Fibroblast of upper back skin (primary cell): Measurements from ENCODE around the gene SPIRE1.
A peak's percentile ranks its signal among the peaks of the same experiment; 100 is the strongest.
"Not testable (repeated sequence)": the region's sequence is repeated elsewhere in the genome, so short reads cannot be mapped to it uniquely, and the experiment has no call there.

Experiments
- DNase-seq: peaks from one replicate; pipeline ENCODE4 v3.0.0-alpha.2; 2013

The SPIRE1 gene

DNA sequence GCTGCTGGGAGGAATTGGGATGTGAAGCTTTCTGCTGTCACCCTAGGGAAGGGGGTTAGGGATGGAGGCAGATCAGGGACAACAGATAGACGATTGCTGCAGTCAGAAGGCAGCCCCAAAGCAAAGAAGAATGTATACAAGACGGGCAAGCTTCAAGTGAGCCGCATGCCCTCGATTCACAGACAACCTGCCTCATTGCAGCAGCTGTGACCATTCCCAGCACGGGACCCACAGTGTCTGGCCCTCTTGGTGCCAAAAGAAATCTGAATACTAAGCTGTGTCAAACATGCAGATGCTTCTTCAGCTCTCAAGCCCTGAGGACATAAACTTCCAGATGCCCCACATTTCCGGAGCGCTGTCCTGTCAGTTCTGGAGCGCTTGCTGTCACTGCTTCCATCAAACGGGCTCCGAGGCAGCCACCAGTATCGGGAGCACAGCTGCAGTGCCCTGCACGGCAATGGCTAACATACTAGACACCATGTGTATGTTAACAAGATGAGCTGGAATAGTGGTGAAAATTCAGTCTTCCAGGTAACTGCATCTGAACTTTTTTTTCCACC lies 216.4 kb downstream of the SPIRE1 start:
- no peak for DNase-seq

DNA sequence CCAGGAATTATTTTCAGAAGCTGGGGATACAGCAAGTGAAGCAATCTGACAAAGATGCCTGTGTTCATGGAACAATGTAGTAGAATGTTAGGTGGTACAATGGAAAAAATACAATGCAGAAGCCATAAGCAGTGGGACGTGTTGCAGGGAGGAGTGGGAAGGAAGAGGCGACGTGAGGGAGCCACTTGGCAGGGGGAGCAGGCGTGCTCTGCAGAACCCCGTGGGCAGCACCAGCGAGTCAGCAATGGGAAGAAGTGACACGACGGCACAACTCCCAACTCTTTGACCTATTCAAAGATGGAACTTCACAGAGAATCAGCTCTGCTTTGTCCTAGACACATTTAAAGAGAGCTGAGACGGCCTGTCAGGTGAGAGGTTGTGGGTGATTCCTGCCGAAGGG lies 219.7 kb downstream of the SPIRE1 start:
- DNase-seq: no peak

DNA sequence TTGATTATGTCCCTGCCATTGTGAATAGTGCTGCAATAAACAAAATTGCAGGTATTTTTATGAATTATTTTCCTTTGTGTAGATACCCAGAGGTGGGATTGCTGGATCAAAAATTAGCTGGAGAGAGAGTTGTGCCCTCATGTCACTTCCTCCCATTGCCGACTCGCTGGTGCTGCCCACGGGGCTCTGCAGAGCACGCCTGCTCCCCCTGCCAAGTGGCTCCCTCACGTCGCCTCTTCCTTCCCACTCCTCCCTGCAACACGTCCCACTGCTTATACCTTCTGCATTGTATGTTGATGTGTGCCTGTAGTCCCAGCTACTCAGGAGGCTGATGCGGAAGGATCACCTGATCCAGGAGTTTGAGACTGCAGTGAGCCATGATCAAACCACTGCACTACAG lies 222.0 kb downstream of the SPIRE1 start:
- no peak for DNase-seq

DNA sequence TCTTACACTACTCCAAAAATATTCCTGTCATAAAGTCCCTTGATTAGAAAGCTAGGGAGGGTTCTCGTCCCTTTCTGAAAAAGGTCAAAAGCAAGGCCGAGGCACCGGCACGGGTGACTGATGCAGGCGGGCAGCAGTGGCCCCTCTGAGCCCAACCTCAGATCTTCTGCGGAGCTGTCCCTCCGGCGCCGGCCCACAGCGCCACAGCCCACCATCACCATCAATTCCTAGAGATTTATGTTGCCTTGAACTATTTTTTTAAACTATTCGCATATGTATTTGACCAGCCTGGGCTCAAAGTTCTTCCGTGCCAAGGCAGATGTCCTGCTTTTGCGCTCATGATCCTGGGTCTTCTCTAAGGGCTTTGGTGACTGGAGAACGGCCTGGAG lies 223.4 kb downstream of the SPIRE1 start:
- no peak for DNase-seq

DNA sequence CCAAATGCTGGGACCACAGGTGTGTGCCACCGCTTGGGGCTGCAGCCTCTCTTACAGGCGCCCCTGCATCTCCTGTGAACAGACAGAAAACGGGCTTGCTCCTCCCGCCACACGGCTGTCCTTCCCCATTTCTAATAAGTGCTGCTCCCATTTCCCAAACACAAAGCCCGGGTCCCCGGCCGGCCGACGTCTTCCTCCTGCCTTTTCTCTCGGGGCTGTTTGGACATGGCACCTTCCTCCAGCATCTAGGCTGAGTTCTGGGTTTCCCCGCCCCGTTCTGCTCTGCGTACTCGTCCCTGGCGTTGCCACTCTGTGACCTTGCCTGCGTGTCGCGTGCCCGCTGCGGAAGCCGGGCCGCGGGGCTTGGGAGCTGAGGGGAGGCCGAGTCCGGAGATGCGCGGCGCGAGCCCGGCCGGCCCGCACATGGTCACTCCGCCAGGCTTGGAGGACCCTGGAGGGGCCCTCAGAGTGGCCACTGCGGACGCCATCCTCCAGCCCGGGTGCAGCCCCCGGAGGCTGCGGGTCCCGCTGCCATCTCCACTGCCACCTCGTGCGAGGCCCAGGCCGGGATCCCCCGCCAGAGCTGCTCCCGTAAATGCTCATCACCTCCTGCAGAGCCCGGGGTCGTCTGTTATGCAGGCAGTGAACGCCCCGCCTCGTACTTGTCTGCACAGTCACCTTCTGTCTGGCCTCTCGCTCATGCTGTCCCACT lies 223.9 kb downstream of the SPIRE1 start:
- DNase-seq: no peak

DNA sequence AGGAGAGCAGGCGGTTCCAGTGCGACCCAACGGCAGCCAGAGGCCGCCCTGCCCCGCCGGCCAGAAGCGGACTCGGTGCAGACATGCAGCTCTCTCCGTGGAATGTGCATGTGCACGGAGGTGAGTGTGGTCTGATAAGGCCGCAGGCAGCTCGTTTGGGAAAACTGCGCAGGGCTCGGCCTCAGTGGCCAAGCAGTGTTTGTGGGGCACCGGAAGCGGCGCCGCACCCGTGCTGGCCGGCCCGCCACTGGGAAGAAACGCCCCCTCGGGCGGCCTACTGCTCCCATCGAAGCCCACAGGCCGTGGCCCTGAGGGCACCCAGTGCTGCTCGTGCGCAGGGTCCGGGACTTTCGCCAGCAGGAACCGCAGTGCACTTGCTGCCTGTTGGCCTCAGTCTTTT lies 225.0 kb downstream of the SPIRE1 start:
- DNase-seq: no peak

DNA sequence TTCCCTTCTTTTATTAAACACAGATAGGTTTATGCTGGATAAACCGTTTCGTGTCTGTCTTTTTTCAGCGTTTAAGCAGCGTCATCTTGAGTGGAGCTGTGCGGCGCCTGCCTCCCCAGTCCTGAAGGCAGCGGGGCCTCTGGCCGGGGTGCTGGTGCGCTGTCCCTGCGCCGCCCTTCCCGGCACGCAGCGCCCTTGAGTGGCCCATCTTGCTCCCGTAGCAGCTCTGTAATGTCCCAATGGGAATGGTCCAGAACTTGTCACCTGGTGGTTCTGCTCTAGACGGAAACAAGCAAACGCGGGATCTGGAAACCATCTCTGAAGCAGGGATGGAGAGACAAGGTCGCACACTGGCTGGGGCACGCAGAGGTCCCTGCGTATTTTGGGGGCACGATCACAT lies 225.7 kb downstream of the SPIRE1 start:
- no peak for DNase-seq

DNA sequence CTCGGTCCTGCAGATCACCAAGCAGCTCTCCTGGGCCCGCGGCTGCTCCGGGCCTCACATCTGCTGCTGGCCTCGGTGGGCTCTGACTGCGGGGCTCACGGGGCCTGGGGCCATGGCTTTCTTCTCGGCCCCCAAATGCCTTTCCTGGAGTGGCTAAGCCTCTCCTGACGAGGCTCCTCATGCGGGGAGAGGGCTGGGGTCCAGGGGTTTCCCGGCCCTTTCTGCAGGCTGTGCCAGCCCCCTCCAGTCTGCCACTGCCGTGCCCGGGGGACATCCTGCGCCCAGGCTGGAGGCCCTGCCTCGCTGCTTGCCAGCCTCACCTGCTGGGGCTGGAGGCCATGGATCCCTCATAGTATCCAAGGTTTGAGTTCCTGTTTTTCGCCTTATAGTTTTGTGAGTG lies 226.3 kb downstream of the SPIRE1 start:
- no peak for DNase-seq

DNA sequence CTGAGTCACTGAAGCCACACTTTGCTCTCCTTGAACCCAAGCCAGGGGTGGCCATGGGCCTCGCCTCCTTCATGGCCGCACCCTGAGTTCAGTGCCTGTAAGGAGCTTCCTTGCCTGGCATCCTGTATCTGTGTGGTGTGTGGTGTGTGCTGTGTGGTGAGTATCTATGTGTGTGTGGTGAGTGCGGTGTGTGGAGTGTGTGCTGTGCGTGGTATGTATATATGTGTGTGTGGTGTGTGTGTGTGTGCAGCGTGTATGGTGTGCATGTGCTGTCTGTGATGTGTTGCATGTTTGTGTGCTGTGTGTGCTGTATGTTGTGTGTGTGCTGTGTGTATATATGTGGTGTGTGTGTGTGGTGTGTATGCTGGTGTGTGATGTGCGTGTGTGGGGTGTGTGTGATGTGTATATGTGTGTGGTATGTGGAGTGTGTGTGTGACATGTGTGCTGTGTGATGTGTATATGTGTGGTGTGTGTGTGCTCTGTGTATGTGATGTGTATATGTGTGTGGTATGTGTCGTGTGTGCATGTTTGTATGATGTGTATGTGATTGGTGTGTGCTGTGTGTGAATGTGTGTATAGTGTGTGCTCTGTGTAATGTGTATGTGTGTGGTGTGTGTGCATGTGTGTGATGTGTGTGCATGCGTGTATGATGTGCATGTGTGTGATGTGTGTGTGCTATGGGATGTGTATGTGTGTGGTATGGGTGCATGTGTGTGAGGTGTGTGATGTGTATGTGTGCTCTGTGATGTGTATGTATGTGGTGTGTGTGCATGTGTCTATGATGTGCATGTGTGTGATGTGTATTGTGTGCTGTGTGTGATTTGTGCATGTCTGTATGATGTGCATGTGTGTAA lies 227.5 kb downstream of the SPIRE1 start:
- DNase-seq: no peak

DNA sequence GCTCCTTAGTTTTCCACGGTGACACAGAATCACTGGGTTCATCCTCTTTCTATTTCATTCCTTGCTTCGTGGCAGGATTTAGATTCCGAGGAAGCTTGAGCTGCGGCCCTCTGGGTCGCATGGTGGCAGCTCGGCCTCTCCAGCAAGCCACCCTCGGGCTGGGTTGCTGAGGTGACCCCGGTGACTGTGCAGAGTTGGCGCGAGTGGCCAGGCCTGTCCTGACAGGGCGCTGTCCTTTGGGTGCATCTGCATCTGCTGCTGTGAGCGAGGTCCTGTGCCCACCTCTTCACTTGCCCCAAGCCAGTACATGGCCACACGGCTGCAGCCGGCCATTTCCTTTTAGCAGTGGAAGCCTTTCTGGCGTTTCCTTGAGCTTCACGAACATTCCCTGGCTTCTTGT lies 228.4 kb downstream of the SPIRE1 start:
- DNase-seq: no peak

DNA sequence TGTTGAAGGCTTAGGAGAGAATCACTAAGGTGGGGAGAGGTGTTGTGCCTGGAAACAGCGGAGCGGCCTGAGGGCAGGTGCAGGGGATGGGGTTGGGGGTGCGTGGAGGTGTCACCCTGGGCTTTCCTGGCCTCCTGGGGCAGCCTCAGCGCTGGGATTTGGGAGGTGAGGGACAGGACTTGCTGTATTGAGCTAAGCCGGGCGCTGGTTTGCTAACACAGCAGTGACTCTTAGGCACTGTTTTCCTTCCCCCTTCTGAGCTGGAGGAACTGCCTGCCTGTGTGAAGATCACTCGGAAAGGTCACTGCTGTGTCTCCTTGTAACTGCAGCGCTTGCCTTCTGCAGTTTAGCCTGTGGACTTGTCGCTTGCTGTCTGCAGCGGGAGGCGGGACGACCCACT lies 229.0 kb downstream of the SPIRE1 start:
- DNase-seq: no peak

DNA sequence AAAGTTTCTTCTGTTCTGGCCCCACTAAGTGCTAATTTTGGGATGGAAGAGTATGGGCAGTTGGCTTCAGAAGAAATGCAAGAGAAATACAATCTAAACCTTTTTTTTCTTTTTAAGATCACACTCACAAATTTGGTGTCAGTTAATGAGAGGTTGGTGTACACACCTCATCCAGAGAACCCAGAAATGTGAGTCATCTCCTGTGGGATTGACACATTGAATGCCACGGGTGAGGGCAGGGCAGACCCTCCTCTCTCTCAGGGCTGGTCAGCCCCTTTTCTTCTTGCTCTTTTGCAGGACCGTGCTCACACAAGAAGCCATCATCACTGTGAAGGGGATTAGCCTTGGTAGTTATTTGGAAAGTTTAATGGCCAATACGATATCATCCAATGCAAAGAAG lies 231.0 kb downstream of the SPIRE1 start:
- no peak for DNase-seq

DNA sequence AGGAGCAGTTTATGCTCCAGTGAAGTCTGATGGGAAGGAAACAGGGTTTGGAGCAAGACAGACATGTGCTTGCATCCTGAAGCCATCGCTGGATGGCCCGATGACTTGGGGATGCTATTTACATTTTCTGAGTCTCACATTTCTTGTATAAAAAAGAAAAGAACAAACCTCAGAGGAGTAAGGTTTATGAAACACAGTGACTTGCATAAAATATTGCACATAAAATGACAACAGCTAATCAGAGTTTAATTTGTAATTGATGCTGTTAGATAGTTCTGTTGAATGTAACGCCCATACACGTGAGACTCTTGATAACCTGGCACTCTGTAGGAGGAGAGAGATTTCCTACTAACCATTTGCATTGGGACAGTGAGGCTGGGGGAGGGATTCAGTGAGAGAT lies 233.7 kb downstream of the SPIRE1 start:
- DNase-seq: no peak

DNA sequence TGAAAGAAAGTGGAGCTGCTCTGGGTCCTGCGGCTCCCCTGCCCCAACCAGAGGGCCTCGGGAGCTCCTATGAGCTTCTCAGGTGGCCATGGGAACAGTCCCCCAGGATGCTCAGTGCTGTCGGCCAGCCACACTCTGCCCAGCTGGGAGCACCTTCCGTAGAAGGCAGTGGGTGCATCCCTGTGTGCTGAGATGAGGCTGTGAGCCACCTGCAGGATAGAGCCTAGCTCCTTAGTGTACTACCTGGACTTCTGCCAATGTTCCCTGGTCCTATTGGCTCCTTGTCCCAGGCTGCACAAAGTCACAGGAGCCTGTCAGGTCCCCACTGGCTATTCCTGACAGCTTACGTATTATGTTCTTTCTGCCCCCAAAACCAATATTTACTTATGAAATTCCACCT lies 234.1 kb downstream of the SPIRE1 start:
- DNase-seq: no peak

DNA sequence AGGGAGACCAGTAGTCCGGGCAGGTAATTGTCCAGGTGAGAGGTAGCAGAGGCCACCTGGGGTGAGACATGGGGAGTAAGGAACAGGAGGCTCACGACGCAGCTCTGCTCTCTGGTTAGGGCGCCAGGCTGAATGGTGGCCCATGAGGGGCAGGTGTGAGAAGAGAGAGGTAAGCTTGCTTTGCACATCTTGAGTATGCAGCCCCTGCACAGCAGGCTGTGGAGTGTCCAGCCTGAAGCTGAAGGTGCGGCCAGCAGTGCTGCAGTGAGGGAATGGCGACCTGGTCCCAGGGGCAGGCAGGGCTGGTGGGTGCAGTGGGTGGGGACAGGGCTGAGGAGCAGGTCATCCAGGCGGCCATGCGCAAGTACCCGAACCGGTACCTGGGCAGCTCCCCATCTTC lies 234.5 kb downstream of the SPIRE1 start:
- DNase-seq: no peak

DNA sequence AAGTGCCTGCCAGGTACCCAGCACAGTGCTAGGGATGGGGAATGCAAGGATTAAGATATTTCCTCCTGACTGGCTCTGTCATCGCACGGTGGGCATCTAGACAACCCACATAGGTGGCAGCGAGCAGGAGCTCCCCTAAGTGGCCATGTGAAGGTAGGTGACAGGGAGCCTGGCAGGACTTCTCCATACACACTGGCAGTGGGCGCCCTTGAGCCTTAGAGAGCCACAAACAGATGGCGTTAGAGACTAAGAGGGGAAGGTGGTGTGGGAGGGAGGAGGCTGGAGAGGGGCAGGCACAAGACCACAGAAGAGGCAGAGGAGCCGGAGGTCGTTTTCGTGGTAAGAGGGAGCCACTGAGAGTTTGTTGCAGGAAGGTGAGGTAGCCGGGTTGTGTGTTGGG lies 235.0 kb downstream of the SPIRE1 start:
- no peak for DNase-seq

DNA sequence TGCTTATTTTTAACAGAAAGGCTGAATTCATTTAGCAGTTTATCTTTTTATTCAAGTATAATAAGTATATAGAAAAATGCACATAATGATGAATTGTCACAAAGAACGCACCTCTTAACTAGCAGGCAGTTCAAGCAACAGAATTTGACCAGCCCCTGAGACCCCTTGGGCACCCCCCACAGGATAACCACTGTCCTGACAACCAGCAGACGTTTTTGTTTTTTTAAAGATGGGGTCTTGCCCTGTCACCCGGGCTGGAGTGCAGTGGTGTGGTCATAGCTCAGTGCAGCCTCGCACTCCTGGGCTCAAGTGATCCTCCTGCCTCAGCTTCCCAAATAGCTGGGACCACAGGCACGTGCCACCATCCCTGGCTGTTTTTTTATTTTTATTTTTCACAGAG lies 236.2 kb downstream of the SPIRE1 start:
- DNase-seq: no peak

DNA sequence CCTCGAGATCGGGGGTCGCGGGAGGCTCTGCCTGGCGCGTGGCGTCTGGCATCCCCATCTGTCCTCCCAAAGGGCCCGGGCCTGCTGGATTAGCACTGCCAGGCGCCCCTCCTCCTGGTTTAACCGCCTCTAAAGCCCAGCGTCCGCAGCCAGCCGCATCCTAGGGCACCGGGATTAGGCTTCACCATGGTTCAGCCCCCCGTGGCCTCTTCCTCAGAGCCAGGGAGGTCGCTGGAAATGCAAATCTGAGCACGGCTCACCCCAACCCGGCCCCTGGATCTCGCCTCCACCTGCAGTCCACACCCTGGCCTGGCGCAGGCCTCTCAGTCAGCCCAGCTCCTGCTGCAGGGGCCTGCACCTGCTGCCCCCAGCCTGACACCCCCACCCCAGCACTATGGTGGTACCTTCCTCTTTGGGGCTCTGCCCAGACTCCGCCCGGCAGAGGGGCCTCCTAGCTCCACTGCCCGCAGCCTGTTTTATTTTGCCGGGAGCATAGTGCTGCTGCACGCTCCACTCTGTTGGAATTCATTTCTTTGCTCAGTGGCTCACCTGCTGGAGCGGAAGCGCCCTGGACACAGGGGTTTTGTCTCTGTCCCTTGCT lies 237.0 kb downstream of the SPIRE1 start:
- DNase-seq: no peak

DNA sequence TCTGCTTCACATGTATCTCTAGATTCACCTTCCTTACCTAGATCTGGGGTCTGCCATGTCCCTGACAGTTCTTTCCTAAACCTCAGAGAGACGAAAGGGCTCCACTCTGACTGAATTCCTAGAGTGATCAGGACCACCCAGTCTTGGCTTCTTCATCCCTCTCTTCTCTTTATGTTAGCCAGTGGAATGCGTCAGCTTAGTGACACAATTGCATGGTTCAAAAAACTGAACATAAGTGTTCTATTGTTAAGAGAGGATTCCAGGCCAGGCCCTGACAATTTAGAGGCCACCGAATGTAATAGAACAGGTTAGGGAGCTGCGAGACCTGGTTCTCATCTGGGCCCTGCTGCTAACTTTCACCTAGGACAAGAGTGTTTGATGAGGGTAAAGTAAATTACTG lies 240.2 kb downstream of the SPIRE1 start:
- no peak for DNase-seq

DNA sequence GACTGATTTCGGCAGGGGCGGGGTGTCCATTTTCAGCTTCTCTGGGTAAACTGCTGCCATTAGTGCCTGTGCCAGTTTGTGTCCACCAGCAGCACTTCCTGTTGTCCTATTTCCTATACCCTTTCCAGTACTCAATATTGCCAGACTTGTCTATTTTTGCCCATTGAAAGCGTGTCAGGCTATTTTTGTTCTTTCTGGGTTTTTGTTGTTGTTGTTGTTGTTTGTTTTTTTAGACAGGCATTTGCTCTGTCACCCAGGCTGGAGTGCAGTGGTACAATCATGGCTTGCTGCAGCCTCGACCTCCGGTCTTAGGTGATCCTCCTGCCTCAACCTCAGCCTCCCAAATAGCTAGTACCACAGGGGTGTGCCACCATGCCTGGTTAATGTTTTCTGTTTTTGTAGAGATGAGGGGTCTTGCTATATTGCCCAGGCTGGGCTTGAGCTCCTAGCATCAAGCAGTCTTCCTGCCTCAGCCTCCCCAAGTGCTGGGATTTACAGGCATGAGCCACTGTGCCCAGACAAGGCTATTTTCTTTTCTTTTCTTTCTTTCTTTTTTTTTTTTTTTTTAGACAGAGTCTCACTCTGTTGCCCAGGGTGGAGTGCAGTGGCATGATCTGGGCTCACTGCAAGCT lies 241.7 kb downstream of the SPIRE1 start:
- no peak for DNase-seq

DNA sequence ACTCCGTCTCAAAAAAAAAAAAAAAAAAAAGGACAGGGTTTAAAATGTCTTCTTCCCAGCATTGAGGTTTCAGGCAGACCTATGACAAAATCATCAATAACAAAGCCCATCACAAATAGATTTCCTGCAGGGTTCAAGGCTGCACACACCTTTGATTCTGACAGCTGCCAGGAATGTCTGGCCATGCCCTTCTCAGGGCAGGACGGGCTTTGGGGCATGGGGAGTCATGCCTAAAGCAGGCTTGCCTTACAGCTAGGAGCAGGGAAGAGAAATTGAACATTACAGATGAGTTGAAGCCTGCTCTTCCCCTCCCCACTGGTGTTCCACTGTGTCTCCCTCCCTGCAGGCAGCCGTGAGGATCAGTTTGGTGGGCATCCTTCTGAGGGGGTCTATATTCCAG lies 246.5 kb downstream of the SPIRE1 start:
- DNase-seq: no peak

DNA sequence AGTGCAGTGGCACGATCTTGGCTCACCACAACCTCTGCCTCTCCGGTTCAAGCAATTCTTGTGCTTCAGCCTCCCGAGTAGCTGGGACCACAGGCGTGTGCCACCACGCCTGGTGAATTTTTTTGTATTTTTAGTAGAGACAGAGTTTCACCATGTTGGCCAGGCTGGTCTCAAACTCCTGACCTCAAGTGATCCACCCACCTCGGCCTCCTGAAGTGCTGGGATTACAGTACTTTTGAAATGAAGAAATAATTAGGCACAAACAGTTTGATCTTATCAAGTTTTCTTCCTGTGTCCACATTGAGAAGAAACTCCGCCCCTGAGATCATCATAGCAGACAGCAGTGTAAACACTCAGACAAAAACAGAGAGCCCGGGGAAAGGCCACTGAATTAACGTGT lies 247.2 kb downstream of the SPIRE1 start:
- not testable (repeated sequence) for DNase-seq

DNA sequence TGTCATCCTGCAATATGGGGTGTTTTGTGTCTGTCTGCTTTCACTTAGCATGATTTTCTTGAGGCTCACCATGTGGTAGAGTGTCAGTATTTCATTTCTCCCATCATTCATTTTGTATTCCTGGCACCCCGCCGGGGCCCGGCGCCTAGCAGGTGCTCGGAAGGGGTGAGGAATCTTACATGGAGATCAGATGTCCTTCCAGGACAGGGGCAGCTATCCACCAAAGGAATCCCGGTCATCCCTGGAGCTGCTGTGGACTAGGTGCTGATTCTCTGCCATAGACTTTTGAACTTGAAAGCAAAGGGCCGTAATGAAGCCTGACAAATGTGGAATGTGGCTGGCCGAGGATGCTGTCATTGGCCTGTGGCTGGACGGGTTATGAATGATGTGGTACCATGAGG lies 247.8 kb downstream of the SPIRE1 start:
- DNase-seq: peak; percentile 18
